Cardiac fibroblast (primary cell): Measurements from ENCODE around the gene TRHDE.

Experiments
- DNase-seq, 2 donors: peaks; one replicate each; pipeline versions ENCODE4 v3.0.0 to v3.0.0-alpha.2; 2010; ENCODE audit warnings: low read depth in 2 of 2
- H3K4me3 ChIP-seq, 2 donors: replicated peaks in 1 of 2; 1 replicate in 1 of 2; 2 replicates in 1 of 2; pipeline ENCODE4 v1.5.1; 2011; ENCODE audit warnings: low read depth in 2 of 2, low read length in 2 of 2, mild to moderate bottlenecking in 2 of 2, moderate library complexity in 1 of 2
- TF ChIP-seq, protein P1 (sequence below): IDR thresholded peaks from one replicate; pipeline ENCODE4 v1.5.1; 2011; ENCODE audit warnings: low read depth, mild to moderate bottlenecking, low read length, inconsistent platforms

The TRHDE gene

GRCh38 chr12:72297666-72298065 is 25.5 kb downstream of the TRHDE start:
- no peak overlapping the region for H3K4me3 ChIP-seq
- DNase-seq = no peak
- TF ChIP-seq, protein P1, sequence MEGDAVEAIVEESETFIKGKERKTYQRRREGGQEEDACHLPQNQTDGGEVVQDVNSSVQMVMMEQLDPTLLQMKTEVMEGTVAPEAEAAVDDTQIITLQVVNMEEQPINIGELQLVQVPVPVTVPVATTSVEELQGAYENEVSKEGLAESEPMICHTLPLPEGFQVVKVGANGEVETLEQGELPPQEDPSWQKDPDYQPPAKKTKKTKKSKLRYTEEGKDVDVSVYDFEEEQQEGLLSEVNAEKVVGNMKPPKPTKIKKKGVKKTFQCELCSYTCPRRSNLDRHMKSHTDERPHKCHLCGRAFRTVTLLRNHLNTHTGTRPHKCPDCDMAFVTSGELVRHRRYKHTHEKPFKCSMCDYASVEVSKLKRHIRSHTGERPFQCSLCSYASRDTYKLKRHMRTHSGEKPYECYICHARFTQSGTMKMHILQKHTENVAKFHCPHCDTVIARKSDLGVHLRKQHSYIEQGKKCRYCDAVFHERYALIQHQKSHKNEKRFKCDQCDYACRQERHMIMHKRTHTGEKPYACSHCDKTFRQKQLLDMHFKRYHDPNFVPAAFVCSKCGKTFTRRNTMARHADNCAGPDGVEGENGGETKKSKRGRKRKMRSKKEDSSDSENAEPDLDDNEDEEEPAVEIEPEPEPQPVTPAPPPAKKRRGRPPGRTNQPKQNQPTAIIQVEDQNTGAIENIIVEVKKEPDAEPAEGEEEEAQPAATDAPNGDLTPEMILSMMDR = no peak

DNA sequence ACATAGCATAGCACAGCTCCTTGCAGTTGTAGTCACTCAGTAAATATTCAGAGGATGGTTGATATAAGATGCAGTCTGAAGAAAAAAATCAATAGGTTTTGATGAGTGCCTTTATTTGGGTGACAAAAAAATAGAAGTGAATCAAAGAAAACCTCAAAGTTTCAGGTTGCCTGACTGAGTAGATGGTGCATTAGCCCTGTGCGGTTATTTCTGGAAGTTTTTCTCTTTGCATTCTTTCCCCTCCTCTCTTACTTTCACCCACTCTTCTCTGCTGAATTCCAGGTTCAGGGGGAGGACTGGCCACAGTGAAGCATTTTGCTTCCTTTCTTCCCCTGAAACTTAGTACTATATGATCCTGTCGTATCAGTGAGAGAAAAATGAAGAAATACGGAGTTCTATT is 28.6 kb downstream of the TRHDE start:
- no peak overlapping the region for H3K4me3 ChIP-seq
- TF ChIP-seq, protein P1 = no peak
- DNase-seq = no peak

GRCh38 chr12:72304751-72305150 is 32.6 kb downstream of the TRHDE start:
- no peak for DNase-seq
- TF ChIP-seq, protein P1 = no peak
- no peak overlapping the region for H3K4me3 ChIP-seq

GRCh38 chr12:72307229-72307628 is 35.1 kb downstream of the TRHDE start:
- TF ChIP-seq, protein P1 = no peak
- no peak for DNase-seq
- H3K4me3 ChIP-seq = no peak overlapping the region

- H3K4me3 ChIP-seq = no peak overlapping the region
- TF ChIP-seq, protein P1 = no peak
- DNase-seq = no peak
Observed at GRCh38 chr12:72311946-72312345, 39.8 kb downstream of the TRHDE start.

- TF ChIP-seq, protein P1 = no peak
- no peak for DNase-seq
- H3K4me3 ChIP-seq = no peak overlapping the region
Observed at GRCh38 chr12:72313806-72314205, 41.6 kb downstream of the TRHDE start.

GRCh38 chr12:72315858-72316257 is 43.7 kb downstream of the TRHDE start:
- DNase-seq = no peak

More at GRCh38 chr12:72315858-72316257, 43.7 kb downstream of the TRHDE start:
- TF ChIP-seq, protein P1 = no peak
- H3K4me3 ChIP-seq = no peak overlapping the region
